GM12892 (cell line): ENCODE results near the gene NUDT1.

Experiments used
- DNase-seq: peaks from one replicate; pipeline ENCODE4 v3.0.0; 2011; ENCODE audit not compliant: insufficient read length
- FAIRE-seq: peaks from 2 replicates; lab custom pipeline; 2011; peaks lifted over from hg19 to GRCh38; lab: Jason Lieb, UNC
- POLR2A ChIP-seq: IDR thresholded peaks from 2 replicates; pipeline ENCODE4 v1.6.1; 2011; ENCODE audit warnings: low read depth, low read length, control low read depth
- POLR2AphosphoS5 ChIP-seq: IDR thresholded peaks from 2 replicates; pipeline ENCODE4 v1.6.1; 2011; ENCODE audit warnings: low read depth, low read length, control low read depth
- TAF1 ChIP-seq: IDR thresholded peaks from 2 replicates; pipeline ENCODE4 v1.6.1; 2011; ENCODE audit warnings: low read depth, mild to moderate bottlenecking, control low read depth, low read length, borderline replicate concordance

NUDT1 gene

GRCh38 chr7:2229467-2229866, 12.6 kb upstream of the NUDT1 start:
- DNase-seq (no peak), FAIRE-seq (no peak)
- no peak for TF ChIP-seq POLR2A
- no peak for TF ChIP-seq POLR2AphosphoS5
- TF ChIP-seq TAF1 = no peak

GRCh38 chr7:2230226-2230625, 11.8 kb upstream of the NUDT1 start:
- DNase-seq (no peak), FAIRE-seq (no peak)
- TF ChIP-seq TAF1 (no peak), POLR2AphosphoS5 (no peak), POLR2A (no peak)

- FAIRE-seq = no peak
- no peak for DNase-seq
- TF ChIP-seq POLR2A (no peak), TAF1 (no peak), POLR2AphosphoS5 (no peak)
Measured at GRCh38 chr7:2230882-2231281, 11.1 kb upstream of the NUDT1 start.

- TF ChIP-seq TAF1 (no peak), POLR2AphosphoS5 (no peak), POLR2A (no peak)
- FAIRE-seq = no peak
- peak; percentile 64 for DNase-seq
Measured at GRCh38 chr7:2231992-2232765, 9.8 kb upstream of the NUDT1 start.

GRCh38 chr7:2232766-2233520, 9.1 kb upstream of the NUDT1 start, which contains the start of gene MAD1L1:
TSS of gene MAD1L1 (minus strand) at chr7:2232945. CDS start at chr7:2230133, 2,812 bp downstream.
- FAIRE-seq = peak; percentile 92

GRCh38 chr7:2233926-2234325, 8.1 kb upstream of the NUDT1 start:
- DNase-seq (no peak), FAIRE-seq (no peak)
- TF ChIP-seq POLR2AphosphoS5 = no peak
- no peak for TF ChIP-seq POLR2A
- TF ChIP-seq TAF1 = no peak

More at GRCh38 chr7:2232766-2233520, 9.1 kb upstream of the NUDT1 start, which contains the start of gene MAD1L1:
- TF ChIP-seq POLR2A = peak; percentile 82
- peak; percentile 58; the same call in 1 of the 2 replicates for TF ChIP-seq POLR2AphosphoS5
- TF ChIP-seq TAF1 = peak; percentile 49; the same call in 1 of the 2 replicates
- DNase-seq = peak; percentile 91

- TF ChIP-seq TAF1 (no peak), POLR2A (peak; percentile 37; the same call in 1 of the 2 replicates), POLR2AphosphoS5 (no peak)
- peak; percentile 98 for FAIRE-seq
- DNase-seq = peak; percentile 77
Measured at GRCh38 chr7:2237109-2237602, 4.9 kb upstream of the NUDT1 start.

- no peak for FAIRE-seq
- DNase-seq = no peak
- TF ChIP-seq TAF1 (no peak), POLR2A (no peak), POLR2AphosphoS5 (no peak)
Measured at GRCh38 chr7:2239242-2239641, 2.8 kb upstream of the NUDT1 start.

- no peak for TF ChIP-seq POLR2AphosphoS5
- FAIRE-seq (peak; percentile 27), DNase-seq (no peak)
Measured at GRCh38 chr7:2242541-2243429, 759 bp downstream of the NUDT1 start.

- DNase-seq (no peak), FAIRE-seq (no peak)
- TF ChIP-seq POLR2AphosphoS5 = no peak
- no peak for TF ChIP-seq POLR2A
- no peak for TF ChIP-seq TAF1
Measured at GRCh38 chr7:2243458-2243857, 1.4 kb downstream of the NUDT1 start.

- TF ChIP-seq POLR2A = no peak
- TF ChIP-seq TAF1 = no peak
- no peak for TF ChIP-seq POLR2AphosphoS5
- no peak for FAIRE-seq
- no peak for DNase-seq
Measured at GRCh38 chr7:2244404-2244995, 2.5 kb downstream of the NUDT1 start.
